ENCODE results near the gene MRC2.

Gene MRC2

GRCh38 chr17:62629556-62630364 is 2.3 kb downstream of the MRC2 start:
- no peak for TF ChIP-seq TAF1 (IDR thresholded peaks at IDR 0.05; ENCODE audit: low read depth)
- TF ChIP-seq, protein P1, sequence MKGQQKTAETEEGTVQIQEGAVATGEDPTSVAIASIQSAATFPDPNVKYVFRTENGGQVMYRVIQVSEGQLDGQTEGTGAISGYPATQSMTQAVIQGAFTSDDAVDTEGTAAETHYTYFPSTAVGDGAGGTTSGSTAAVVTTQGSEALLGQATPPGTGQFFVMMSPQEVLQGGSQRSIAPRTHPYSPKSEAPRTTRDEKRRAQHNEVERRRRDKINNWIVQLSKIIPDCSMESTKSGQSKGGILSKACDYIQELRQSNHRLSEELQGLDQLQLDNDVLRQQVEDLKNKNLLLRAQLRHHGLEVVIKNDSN (IDR thresholded peaks at IDR 0.05): no peak
- TF ChIP-seq ZBTB7A (IDR thresholded peaks at IDR 0.05; ENCODE audit: low read depth): no peak
- no peak for TF ChIP-seq MAX (IDR thresholded peaks at IDR 0.05)
- TF ChIP-seq RAD21 (IDR thresholded peaks at IDR 0.05; ENCODE audit: low read depth): no peak
- no peak for TF ChIP-seq EGR1 (IDR thresholded peaks at IDR 0.05)
- no peak for TF ChIP-seq TEAD4 (IDR thresholded peaks at IDR 0.05)

GRCh38 chr17:62630365-62631085 is 3.1 kb downstream of the MRC2 start:
- TF ChIP-seq YY1 (IDR thresholded peaks at IDR 0.05; ENCODE audit: low read depth): no peak
- no peak for TF ChIP-seq RAD21 (IDR thresholded peaks at IDR 0.05; ENCODE audit: low read depth)
- no peak for TF ChIP-seq CEBPB (IDR thresholded peaks at IDR 0.05)
- TF ChIP-seq MAX (IDR thresholded peaks at IDR 0.05): no peak
- TF ChIP-seq, protein P1 (IDR thresholded peaks at IDR 0.05): no peak
- no peak for TF ChIP-seq CREB1 (IDR thresholded peaks at IDR 0.05; ENCODE audit: low read depth)
- TF ChIP-seq EP300 (IDR thresholded peaks at IDR 0.05; ENCODE audit: borderline replicate concordance): no peak
- TF ChIP-seq, protein P2, sequence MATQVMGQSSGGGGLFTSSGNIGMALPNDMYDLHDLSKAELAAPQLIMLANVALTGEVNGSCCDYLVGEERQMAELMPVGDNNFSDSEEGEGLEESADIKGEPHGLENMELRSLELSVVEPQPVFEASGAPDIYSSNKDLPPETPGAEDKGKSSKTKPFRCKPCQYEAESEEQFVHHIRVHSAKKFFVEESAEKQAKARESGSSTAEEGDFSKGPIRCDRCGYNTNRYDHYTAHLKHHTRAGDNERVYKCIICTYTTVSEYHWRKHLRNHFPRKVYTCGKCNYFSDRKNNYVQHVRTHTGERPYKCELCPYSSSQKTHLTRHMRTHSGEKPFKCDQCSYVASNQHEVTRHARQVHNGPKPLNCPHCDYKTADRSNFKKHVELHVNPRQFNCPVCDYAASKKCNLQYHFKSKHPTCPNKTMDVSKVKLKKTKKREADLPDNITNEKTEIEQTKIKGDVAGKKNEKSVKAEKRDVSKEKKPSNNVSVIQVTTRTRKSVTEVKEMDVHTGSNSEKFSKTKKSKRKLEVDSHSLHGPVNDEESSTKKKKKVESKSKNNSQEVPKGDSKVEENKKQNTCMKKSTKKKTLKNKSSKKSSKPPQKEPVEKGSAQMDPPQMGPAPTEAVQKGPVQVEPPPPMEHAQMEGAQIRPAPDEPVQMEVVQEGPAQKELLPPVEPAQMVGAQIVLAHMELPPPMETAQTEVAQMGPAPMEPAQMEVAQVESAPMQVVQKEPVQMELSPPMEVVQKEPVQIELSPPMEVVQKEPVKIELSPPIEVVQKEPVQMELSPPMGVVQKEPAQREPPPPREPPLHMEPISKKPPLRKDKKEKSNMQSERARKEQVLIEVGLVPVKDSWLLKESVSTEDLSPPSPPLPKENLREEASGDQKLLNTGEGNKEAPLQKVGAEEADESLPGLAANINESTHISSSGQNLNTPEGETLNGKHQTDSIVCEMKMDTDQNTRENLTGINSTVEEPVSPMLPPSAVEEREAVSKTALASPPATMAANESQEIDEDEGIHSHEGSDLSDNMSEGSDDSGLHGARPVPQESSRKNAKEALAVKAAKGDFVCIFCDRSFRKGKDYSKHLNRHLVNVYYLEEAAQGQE (IDR thresholded peaks at IDR 0.05; ENCODE audit: low read depth): no peak
- TF ChIP-seq ZBTB7A (IDR thresholded peaks at IDR 0.05; ENCODE audit: low read depth): no peak
- TF ChIP-seq EGR1 (IDR thresholded peaks at IDR 0.05): no peak
- no peak for TF ChIP-seq TEAD4 (IDR thresholded peaks at IDR 0.05)
- no peak for TF ChIP-seq TCF12 (IDR thresholded peaks at IDR 0.05; ENCODE audit: low read depth)

GRCh38 chr17:62631086-62631935 is 3.8 kb downstream of the MRC2 start:
- TF ChIP-seq EP300 (IDR thresholded peaks at IDR 0.05; ENCODE audit: borderline replicate concordance) (no peak), TAF1 (IDR thresholded peaks at IDR 0.05; ENCODE audit: low read depth) (no peak)

DNA sequence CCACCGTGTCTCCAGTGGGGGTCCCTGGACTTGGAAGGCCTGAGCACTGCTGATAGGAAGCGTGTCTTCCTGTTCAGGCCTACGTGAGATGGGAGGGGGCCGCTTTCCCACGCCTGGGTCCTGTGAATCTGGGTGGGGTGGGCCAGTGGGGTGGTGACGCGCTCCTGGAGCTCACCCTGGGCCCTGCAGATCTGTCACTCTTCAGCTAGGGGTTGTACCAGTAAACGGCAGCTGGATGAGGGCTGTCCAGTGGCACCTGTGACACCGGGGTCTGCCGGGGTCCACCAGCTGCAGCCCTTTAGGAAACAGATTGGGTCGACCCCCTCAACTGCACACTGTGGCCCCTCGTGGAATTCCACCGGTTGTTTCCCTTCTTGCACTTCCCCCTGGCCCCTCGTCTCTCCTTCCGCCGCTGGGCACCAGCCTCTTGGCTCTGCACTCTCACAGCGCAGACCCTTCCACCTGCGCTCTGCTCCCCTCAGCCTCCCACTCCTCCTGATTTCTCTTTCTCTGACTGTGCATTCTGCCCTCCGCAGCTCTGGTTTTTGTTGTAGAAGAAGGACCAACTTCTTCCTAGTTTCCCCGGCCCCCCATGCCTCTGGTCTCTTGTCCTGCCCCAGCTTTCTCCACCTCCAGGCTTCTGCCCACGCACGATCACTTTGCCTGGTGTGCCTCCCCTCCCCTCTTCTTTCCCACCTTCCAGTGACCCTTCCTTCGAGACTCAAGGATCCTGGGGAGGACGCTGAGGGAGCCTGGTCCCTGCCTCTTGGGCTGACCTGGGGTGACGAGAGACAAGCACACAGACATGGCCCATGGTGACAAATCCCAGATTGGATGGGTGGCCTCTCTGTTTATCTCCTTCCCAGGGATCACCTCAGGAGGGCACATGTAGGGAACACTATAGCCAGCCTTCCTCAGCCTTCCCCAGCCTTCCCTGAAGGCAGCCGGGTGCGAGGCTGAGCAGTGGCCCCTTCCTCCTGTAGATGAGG is 4.8 kb downstream of the MRC2 start:
- TF ChIP-seq NFIC (IDR thresholded peaks at IDR 0.05) (no peak), TAF1 (IDR thresholded peaks at IDR 0.05; ENCODE audit: low read depth) (no peak), ZBTB7A (IDR thresholded peaks at IDR 0.05; ENCODE audit: low read depth) (no peak), EGR1 (IDR thresholded peaks at IDR 0.05) (no peak), MAX (IDR thresholded peaks at IDR 0.05) (no peak), CEBPB (IDR thresholded peaks at IDR 0.05) (no peak), EP300 (IDR thresholded peaks at IDR 0.05; ENCODE audit: borderline replicate concordance) (no peak), TCF12 (IDR thresholded peaks at IDR 0.05; ENCODE audit: low read depth) (no peak), RAD21 (IDR thresholded peaks at IDR 0.05; ENCODE audit: low read depth) (no peak), TEAD4 (IDR thresholded peaks at IDR 0.05) (no peak), YY1 (IDR thresholded peaks at IDR 0.05; ENCODE audit: low read depth) (no peak)
- TF ChIP-seq, protein P2 (IDR thresholded peaks at IDR 0.05; ENCODE audit: low read depth): no peak
